Body of pancreas (tissue), 4 donors: ENCODE measurements around the gene TF.

Experiments
- CTCF ChIP-seq, 7 experiments: fragments of 450-650 bp in 4 of 7; fragments of 200-600 bp in 3 of 7; sonication (generic) in 3 of 7; IDR thresholded peaks; one replicate each; pipeline ENCODE4 v1.5.1; 2016 to 2019; ENCODE audit warnings: antibody characterized with exemption in 7 of 7
- POLR2A ChIP-seq, 3 donors: fragments of 450-650 bp; IDR thresholded peaks; one replicate each; pipeline ENCODE4 v1.6.1; 2016; ENCODE audit warnings: antibody characterized with exemption in 3 of 3, mild to moderate bottlenecking in 2 of 3

- TF ChIP-seq CTCF (IDR thresholded peaks at IDR 0.05) (no peak), POLR2A (IDR thresholded peaks at IDR 0.05) (no peak)
Measured at GRCh38 chr3:133758964-133759739, 13.0 kb downstream of the TF start.
